Umbilical cord (tissue), 2 donors: Measurements from ENCODE around the gene CENPQ. TPM values are rescaled to one million over a fixed set of nuclear protein-coding genes. Genes with fewer than 3 reads are reported as not detected.
A peak's percentile ranks its signal among the peaks of the same experiment; 100 is the strongest.
"Not testable (repeated sequence)": the region's sequence is repeated elsewhere in the genome, so short reads cannot be mapped to it uniquely, and the experiment has no call there.

ENCODE experiments used
- DNase-seq: peaks from one replicate; pipeline ENCODE4 v3.0.0-alpha.2; 2015; ENCODE audit warnings: low spot score
- total RNA-seq: library from RNA; depleted of rRNA; stranded (reverse); fragments of >200 nt; gene quantifications from one replicate; pipeline ENCODE4 v1.2.3, GENCODE V29; 2014; ENCODE audit warnings: low replicate concordance; ENCODE audit not compliant: insufficient read depth

CENPQ gene, protein sequence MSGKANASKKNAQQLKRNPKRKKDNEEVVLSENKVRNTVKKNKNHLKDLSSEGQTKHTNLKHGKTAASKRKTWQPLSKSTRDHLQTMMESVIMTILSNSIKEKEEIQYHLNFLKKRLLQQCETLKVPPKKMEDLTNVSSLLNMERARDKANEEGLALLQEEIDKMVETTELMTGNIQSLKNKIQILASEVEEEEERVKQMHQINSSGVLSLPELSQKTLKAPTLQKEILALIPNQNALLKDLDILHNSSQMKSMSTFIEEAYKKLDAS
- 16.6 TPM for total RNA-seq

DNA sequence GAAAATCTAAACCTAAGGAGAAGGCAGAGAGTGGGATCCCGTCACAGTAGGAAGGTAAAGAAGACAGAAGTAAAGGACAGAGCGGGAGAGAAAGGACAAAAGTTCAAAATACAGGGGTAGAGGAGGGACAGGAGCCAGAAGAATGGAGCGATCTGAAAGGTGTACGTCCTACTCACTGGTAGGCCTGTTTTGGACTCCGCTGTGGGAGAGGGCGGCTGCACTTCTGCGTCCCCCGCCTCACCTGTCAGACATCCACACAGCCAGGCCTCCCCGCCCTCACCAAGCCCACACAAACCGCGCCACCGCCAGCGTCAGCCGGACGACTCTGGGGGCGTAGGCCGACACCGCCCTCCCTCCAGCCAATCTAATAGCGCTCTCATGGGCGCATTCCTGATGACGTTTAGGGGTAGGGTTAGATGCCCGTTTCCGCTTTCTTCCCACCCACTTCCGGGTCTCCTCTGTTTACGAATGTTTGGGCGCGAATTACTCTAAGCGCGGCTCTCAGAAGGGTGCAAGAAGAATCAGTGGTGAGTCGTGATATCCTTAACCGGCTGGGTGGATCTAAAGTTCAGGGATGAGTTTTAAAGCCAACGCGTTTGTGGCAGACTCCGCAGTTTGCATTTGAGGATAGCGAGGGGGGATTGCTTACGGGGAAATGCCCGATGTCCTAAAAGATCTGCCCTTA lies at the start of gene CENPQ, which contains the start of gene MMUT:
CENPQ (plus strand) TSS at position 444 of the 685 bp plus-strand sequence. CDS start 6,807 bp downstream, outside the sequence.
MMUT (minus strand) TSS at position 327 of the 685 bp plus-strand sequence. CDS start 3,787 bp downstream, outside the sequence.
- peak; percentile 98 for DNase-seq

DNA sequence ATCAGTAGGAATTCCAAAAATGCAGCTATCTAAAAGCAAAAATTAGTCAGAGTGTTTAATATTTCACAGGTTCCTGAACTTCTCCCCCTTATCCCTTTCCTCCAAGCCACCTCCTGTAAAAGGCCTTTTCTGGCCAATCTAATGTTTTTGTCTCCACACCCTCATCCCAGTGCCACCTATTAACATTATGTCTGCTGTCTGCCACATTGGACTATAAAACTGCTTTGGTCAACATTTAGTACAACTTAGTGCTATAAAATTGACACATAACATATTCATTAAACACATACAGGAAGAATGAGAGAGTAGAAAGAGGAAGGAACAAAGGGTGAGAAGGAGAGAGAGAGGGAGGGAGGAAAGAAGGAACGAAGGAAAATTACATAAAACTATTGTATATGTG lies 47.8 kb upstream of the CENPQ start:
- no peak for DNase-seq

DNA sequence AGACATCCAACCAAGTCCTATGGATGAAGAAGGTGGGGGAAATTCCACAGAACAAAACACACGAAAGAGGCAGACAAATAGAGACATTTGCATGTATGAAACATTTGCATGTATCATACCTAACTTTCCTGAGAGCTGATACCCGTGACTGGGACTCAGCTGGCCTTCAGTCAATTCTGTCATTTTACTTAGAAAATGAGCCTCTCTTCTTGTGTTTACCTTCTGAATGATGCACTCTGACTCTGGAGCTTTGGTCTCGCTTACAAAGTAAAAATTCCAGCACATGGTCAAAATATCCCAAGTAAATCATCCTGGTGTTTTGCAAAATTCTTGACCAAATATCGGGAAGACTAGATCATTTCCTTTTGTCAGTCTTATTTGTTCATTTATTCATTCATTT lies 47.0 kb upstream of the CENPQ start:
- DNase-seq = no peak

DNA sequence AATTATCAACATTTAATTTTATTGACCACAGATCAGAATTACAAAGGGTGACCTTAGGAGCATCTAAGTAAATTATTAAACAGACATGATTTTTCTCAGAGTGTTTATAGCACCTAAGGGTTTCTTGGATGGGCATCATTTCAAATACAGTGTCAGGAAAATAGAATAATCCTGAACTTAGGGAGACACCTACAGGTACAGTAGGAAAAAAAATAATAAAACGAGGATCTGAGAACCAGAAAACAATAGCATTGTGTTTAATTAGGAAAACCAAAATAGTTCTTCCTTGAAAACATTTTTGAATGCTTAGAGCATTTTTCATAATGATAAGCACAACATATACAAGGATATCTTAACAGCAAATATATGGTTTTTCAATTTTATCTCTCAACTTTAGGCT lies 39.4 kb upstream of the CENPQ start:
- peak; percentile 12 for DNase-seq

DNA sequence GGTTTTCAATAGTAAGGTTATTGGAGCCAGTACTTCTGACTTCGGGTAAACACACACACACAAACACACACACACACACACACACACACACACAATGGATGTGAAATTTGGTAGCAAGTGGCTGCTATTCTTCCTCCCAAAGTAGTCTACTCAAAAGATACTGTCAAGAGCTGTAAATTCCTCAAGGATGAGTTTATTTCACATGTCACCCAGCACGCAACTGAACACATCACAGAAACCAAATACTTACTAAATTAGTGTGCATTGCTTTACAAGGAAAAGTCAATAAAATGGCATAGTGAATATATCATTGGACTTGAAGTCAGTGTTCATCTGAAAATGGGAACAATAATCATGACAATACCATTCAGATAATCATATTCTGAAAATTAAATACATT lies 33.0 kb upstream of the CENPQ start:
- DNase-seq = no peak

DNA sequence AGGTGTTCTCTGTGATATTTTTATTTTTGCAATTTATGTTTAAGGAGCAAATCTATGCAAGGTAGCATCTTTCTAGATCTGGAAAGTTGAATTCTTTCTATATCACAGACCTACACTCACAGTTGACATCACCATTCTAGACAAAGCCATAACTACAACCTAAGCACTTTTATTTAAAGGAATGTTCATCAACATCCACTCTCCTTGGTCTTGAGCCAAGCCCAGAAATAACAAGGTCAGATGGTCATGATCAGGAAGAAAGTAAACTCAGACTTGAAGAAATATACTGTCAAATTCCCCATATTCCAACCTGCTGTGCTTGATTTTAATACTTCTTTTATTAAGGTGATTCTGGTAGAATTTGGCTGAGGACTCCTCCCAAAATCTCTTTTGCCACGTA lies 32.3 kb upstream of the CENPQ start:
- DNase-seq = no peak

DNA sequence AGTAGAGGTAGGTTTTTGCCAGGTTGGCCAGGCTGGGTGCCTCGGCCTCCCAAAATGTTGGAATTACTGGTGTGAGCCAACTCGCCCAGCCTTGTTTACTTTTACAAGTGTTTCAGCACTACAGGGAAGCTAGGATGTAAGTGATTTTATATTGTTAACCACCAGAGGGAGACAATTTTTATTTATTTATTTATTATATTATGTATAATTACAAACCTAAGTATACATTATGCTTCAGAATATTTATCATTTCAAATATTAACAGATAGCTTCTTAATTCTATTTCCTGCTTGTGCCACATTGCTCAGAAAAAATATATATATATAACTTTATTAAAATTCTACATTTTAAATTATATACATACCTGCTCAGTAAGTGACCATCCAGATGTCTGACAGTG lies 9.9 kb upstream of the CENPQ start:
- no peak for DNase-seq

DNA sequence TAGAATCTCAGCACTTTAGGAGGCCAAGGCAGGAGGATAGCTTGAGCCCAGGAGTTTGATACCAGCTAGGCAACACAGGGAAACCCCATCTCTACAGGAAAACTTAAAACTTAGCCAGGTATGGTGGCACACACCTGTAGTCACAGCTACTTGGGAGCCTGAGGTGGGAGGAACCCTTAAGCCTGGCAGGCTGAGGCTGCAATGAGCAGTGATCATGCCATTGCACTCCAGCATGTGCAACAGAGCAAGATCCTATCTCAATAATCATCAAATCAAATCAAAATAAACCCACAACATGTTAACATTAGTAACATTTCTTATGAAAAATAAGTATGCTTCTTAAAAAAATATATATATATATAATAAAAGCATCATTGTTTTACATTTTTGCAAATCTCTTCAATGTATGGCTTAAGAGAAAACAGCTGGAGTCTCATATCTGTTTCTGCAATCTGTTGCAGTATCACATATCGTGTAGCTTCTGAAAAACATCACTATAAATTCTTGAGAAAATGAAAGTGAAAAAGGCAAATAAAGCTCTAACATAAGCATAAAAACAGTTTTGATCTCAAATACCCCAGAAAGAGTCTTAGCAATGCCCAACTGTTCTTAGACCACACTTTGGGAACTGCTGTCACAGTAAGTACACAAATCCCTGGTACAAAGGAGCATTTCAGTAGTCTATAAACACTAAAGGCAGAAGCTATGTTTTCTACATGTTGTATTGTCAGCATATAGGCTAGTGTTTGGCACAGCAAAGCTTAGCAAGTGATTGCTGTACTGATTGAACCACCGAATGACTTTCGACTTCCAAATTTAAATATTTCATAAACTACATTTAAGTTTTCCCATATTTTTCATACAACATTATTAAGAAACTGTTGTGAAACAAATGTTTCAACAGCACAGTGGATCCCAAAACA lies 8.1 kb upstream of the CENPQ start:
- DNase-seq = no peak

DNA sequence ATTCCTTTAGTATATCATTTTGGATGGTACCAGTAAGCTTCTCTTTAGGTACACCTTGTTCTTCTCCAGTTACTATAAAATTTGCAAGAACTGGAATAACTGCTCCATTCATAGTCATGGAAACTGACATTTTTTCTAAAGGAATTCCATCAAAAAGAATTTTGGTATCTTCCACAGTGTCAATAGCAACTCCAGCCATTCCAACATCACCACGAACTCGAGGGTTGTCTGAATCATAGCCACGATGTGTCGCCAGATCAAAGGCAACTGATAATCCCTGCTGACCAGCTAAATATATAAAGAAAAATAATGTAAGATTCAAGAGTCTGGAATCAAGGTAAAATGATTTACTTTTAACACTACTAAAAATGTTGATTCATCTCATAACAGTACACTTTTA lies 5.4 kb upstream of the CENPQ start:
- DNase-seq = no peak

DNA sequence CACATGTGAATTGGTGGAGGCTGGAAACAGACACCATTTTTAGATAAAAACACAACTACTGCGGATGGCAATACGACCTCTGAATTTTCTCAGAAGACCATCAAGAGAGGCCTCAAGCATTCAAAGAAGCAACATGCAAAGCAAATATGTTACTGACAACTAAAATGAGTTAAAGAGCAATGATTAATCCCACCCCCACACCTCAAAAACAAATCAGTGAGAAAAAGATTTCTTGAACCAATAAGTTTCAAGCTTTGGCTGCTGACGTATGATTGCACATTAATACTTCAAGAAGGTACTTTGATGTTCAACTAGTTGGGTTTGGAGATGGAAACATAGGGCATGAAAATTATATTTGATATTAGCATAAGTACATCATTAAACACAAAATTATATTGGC lies 1.1 kb upstream of the CENPQ start:
- DNase-seq = no peak

DNA sequence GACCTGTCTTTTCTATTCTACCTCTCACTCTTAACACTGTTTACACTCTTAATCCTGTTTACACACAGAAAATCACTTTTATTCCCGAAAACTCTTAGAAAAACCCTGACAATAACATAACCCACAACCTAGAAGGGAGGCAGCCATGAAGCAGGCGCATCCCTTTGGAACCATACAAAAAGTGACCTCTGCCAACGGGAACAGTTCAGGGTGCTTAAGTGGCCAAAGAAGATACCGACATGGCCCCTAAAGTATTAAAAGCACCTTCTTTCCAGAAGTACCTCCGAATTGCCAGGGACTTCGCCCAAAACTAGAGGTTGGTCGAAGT lies 607 bp upstream of the CENPQ start:
- no peak for DNase-seq

DNA sequence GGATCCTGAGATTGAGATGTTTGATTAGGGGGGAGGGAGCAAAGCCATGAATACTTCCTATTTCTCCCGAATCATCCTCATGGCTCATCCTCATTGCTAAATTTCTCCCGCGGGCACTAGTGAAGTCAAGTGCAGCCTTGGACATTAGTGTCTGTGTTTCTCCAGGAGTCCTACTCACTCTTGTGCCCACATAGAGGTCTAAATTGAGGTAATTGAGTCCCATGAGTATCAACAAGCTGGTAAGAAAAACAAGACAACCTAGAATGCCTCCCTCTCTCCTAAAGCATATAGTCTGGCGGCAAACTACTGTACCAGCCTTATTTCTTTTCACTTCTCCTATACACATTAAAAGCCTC lies 420 bp downstream of the CENPQ start:
- no peak for DNase-seq

DNA sequence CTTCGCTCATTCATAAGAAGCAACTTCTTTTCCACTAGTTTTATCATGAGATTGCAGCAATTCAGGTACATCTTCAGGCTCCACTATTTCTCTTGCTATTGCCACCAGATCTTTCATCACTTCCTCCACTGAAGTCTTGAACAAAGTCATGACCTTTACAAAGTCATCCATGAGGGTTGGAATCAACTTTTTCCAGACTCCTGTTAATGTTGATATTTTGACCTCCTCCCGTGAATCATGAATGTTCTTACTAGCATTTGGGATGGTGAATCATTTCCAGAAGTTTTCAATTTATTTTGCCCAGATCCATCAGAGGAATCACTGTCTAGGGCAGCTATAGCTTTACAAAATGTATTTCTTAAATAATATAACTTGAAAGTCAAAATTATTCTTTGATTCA lies 1.5 kb downstream of the CENPQ start:
- DNase-seq = no peak

DNA sequence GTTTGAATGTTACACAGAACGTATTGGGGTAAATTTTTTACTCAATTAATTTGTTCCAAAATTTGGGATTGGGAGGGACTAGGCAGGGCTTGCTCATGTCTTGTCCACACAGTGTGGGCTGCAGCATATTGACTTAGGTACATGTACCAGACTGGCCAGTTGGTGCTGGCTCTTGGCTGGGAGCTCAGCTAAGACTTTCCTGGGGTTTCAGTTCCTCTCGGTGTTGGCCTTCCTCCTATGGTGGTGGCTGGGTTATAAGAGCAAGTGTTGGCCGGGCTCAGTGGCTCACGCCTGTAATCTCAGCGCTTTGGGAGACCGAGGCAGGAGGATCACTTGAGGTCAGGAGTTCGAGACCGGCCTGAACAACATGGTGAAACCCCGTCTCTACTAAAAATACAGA lies 4.9 kb downstream of the CENPQ start:
- DNase-seq = no peak

DNA sequence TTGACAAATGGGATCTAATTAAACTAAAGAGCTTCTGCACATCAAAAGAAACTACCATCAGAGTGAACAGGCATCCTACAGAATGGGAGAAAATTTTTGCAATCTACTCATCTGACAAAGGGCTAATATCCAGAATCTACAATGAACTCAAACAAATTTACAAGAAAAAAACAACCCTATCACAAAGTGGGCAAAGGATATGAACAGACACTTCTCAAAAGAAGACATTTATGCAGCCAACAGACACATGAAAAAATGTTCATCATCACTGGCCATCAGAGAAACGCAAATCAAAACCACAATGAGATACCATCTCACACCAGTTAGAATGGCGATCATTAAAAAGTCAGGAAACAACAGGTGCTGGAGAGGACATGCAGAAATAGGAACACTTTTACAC lies 13.4 kb downstream of the CENPQ start:
- not testable (repeated sequence) for DNase-seq

DNA sequence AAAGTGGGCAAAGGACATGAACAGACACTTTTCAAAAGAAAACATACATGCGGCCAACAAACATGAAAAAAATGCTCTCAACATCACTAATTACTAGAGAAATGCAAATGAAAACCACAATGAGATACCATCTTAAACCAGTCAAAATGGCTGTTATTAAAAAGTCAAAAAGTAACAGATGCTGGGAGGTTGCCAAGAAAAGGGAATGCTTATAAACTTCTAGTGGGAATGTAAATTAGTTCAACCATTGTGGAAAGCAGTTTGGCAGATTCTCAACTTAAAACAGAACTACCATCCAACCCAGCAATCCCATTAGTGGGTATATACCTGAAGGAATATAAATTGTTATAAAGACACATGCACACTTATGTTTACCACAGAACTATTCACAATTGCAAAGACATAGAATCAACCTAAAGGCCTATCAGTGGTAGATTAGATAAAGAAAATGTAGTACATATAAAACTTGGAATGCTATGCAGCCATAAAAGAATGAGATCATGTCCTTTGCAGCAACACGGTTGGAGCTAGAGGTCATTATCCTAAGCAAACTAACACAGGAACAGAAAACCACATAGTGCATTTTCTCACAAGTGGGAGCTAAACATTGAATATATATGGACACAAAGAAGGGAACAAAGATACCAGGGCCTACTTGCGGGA lies 16.3 kb downstream of the CENPQ start:
- DNase-seq = no peak

DNA sequence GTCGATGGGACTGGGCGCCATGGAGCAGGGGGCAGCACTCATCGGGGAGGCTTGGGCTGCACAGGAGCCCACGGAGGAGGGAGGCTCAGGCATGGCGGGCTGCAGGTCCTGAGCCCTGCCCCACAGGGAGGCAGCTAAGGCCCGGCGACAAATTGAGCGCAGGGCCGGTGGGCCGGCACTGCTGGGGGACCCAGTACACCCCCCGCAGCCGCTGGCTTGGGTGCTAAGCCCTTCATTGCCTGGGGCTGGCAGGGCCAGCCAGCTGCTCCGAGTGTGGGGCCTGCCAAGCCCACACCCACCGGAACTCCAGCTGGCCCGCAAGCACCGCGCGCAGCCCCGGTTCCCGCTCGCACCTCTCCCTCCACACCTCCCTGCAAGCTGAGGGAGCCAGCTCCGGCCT lies 18.7 kb downstream of the CENPQ start:
- not testable (repeated sequence) for DNase-seq

DNA sequence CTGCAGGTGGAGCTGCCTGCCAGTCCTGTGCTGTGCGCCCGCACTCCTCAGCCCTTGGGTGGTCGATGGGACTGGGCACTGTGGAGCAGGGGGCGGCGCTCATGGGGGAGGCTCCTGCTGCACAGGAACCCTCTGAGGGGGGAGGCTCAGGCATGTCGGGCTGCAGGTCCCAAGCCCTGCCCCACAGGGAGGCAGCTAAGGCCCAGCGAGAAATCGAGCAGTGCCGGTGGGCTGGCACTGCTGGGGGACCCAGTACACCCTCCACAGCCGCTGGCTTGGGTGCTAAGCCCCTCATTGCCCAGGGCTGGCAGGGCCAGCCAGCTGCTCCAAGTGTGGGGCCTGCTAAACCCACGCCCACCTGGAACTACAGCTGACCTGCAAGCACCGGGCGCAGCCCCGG lies 20.2 kb downstream of the CENPQ start:
- not testable (repeated sequence) for DNase-seq

DNA sequence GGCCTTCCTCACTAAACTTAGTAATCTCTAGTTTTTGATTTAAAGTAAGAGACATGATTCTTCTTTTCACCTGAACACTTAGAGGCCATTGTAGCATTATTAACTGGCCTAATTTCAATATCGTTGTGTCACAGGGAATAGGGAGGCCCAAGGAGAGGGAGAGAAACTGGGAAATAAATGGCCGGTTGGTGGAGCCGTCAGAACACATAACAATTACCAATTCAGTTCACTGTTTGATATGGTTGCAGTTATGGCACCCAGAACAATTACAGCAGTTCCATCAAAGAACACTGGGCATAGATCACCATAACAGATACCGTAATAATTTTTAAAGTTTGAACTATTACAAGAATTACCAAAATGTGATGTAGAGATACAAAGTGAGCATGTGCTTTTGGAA lies 27.5 kb downstream of the CENPQ start:
- DNase-seq = no peak

DNA sequence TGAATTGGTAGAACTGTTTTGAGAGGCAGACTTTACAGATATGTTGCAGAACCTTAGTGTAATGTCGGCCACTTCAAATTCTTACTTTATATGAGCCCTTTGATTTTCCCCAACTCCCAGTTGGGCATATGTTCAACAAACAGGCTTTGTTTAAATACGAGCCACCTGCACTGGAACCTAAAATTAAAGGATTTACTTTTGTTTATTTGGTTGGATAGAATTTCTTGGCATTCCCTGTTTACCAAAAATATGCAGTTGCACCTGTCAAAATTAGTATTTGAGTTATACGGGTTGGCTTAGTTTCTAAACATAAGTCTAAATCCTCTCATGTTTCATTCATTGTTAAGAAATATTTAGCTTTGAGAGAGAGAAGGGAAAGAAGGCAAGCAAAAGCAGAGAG lies 34.1 kb downstream of the CENPQ start:
- DNase-seq = no peak

DNA sequence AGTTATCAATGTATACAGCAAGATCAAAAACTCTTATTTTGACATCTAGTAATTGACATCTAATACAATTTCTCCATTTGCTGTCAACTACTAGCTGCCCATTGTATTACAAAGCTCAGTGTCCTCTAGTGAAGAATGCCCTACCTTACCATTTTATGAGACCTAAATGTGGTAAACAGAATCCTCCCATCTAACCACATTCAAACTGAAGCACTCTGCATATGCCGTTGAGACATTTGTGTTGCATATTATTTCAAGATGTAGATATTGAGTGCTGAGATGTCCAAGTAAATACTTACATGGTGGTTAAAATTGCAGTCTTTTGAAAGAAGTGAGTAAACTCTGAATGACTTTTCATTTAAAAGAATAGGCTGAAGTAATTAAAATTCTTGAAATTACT lies 36.0 kb downstream of the CENPQ start:
- no peak for DNase-seq

DNA sequence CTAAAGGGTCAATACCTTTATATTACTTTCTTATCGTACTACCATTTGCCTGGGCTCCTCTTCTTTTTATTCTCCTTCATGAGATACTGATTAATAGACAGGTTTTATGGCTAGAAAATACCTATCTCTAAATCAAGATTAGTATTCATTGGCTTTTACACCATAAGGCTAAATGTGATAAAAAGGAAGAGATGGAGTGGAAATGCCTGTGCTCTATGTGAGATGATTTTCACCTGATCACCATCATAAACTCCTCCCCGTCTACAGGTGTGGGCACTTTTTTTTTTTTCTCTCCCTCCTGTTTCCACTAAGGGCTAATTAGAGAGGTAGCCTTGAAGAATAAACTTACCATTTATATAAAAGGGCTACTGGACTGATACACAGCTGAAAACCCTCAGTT lies 36.5 kb downstream of the CENPQ start, which contains the start of gene GLYATL3:
GLYATL3 (plus strand) TSS at position 301 of the 400 bp plus-strand sequence. CDS start 12,068 bp downstream, outside the sequence.
- no peak for DNase-seq
